Measurements from ENCODE around the gene KCNIP3.

KCNIP3 gene

GRCh38 chr2:95357717-95358280, 60.7 kb downstream of the KCNIP3 start:
- no peaks in the 10 kb centered on the region for H3K27me3 ChIP-seq (ENCODE audit: insufficient read depth, poor library complexity, severe bottlenecking)

GRCh38 chr2:95359031-95359430, 61.9 kb downstream of the KCNIP3 start:
- TF ChIP-seq, protein P1, sequence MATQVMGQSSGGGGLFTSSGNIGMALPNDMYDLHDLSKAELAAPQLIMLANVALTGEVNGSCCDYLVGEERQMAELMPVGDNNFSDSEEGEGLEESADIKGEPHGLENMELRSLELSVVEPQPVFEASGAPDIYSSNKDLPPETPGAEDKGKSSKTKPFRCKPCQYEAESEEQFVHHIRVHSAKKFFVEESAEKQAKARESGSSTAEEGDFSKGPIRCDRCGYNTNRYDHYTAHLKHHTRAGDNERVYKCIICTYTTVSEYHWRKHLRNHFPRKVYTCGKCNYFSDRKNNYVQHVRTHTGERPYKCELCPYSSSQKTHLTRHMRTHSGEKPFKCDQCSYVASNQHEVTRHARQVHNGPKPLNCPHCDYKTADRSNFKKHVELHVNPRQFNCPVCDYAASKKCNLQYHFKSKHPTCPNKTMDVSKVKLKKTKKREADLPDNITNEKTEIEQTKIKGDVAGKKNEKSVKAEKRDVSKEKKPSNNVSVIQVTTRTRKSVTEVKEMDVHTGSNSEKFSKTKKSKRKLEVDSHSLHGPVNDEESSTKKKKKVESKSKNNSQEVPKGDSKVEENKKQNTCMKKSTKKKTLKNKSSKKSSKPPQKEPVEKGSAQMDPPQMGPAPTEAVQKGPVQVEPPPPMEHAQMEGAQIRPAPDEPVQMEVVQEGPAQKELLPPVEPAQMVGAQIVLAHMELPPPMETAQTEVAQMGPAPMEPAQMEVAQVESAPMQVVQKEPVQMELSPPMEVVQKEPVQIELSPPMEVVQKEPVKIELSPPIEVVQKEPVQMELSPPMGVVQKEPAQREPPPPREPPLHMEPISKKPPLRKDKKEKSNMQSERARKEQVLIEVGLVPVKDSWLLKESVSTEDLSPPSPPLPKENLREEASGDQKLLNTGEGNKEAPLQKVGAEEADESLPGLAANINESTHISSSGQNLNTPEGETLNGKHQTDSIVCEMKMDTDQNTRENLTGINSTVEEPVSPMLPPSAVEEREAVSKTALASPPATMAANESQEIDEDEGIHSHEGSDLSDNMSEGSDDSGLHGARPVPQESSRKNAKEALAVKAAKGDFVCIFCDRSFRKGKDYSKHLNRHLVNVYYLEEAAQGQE (IDR thresholded peaks at IDR 0.05; ENCODE audit: insufficient replicate concordance, low read depth) = no peak
- TF ChIP-seq POLR2AphosphoS5 (IDR thresholded peaks at IDR 0.05; ENCODE audit: low read depth) (no peak), GABPA (IDR thresholded peaks at IDR 0.05; ENCODE audit: low read depth) (no peak), SPI1 (IDR thresholded peaks at IDR 0.05; ENCODE audit: borderline replicate concordance, low read depth) (no peak)
- TF ChIP-seq, protein P2, sequence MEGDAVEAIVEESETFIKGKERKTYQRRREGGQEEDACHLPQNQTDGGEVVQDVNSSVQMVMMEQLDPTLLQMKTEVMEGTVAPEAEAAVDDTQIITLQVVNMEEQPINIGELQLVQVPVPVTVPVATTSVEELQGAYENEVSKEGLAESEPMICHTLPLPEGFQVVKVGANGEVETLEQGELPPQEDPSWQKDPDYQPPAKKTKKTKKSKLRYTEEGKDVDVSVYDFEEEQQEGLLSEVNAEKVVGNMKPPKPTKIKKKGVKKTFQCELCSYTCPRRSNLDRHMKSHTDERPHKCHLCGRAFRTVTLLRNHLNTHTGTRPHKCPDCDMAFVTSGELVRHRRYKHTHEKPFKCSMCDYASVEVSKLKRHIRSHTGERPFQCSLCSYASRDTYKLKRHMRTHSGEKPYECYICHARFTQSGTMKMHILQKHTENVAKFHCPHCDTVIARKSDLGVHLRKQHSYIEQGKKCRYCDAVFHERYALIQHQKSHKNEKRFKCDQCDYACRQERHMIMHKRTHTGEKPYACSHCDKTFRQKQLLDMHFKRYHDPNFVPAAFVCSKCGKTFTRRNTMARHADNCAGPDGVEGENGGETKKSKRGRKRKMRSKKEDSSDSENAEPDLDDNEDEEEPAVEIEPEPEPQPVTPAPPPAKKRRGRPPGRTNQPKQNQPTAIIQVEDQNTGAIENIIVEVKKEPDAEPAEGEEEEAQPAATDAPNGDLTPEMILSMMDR (IDR thresholded peaks at IDR 0.05; ENCODE audit: insufficient read depth, low read length) = no peak
- Histone ChIP-seq H3K27ac (replicated peaks) (no peak overlapping the region), H3K4me3 (replicated peaks; ENCODE audit: insufficient read depth, low read length) (no peak overlapping the region), H3K27me3 (ENCODE audit: insufficient read depth, poor library complexity, severe bottlenecking) (no peaks in the 10 kb centered on the region)
- no peak for DNase-seq (ENCODE audit: low read depth in 1 of 2, low spot score in 1 of 2)

More at GRCh38 chr2:95357717-95358280, 60.7 kb downstream of the KCNIP3 start:
- TF ChIP-seq, protein P2 (IDR thresholded peaks at IDR 0.05; ENCODE audit: insufficient read depth, low read length) = no peak
- TF ChIP-seq GABPA (IDR thresholded peaks at IDR 0.05; ENCODE audit: low read depth) (no peak), POLR2AphosphoS5 (IDR thresholded peaks at IDR 0.05; ENCODE audit: low read depth) (no peak), SPI1 (IDR thresholded peaks at IDR 0.05; ENCODE audit: borderline replicate concordance, low read depth) (no peak)
- TF ChIP-seq, protein P1 (IDR thresholded peaks at IDR 0.05; ENCODE audit: insufficient replicate concordance, low read depth) = no peak
- no peak overlapping the region for H3K4me3 ChIP-seq (replicated peaks; ENCODE audit: insufficient read depth, low read length)
- DNase-seq (ENCODE audit: low read depth in 1 of 2, low spot score in 1 of 2) = no peak
- H3K27ac ChIP-seq (replicated peaks) = no peak overlapping the region

- H3K27me3 ChIP-seq (ENCODE audit: insufficient read depth, poor library complexity, severe bottlenecking) = no peaks in the 10 kb centered on the region
- no peak overlapping the region for H3K27ac ChIP-seq (replicated peaks)
- H3K4me3 ChIP-seq (replicated peaks; ENCODE audit: insufficient read depth, low read length) = no peak overlapping the region
- TF ChIP-seq SPI1 (IDR thresholded peaks at IDR 0.05; ENCODE audit: borderline replicate concordance, low read depth) (no peak), GABPA (IDR thresholded peaks at IDR 0.05; ENCODE audit: low read depth) (no peak), POLR2AphosphoS5 (IDR thresholded peaks at IDR 0.05; ENCODE audit: low read depth) (no peak)
- TF ChIP-seq, protein P2 (IDR thresholded peaks at IDR 0.05; ENCODE audit: insufficient read depth, low read length) = no peak
- TF ChIP-seq, protein P1 (IDR thresholded peaks at IDR 0.05; ENCODE audit: insufficient replicate concordance, low read depth) = no peak
- no peak for DNase-seq (ENCODE audit: low read depth in 1 of 2, low spot score in 1 of 2)
Observed at GRCh38 chr2:95359501-95359930, 62.4 kb downstream of the KCNIP3 start.
